ENCODE data around the gene ILK.

- TF ChIP-seq, protein P1, sequence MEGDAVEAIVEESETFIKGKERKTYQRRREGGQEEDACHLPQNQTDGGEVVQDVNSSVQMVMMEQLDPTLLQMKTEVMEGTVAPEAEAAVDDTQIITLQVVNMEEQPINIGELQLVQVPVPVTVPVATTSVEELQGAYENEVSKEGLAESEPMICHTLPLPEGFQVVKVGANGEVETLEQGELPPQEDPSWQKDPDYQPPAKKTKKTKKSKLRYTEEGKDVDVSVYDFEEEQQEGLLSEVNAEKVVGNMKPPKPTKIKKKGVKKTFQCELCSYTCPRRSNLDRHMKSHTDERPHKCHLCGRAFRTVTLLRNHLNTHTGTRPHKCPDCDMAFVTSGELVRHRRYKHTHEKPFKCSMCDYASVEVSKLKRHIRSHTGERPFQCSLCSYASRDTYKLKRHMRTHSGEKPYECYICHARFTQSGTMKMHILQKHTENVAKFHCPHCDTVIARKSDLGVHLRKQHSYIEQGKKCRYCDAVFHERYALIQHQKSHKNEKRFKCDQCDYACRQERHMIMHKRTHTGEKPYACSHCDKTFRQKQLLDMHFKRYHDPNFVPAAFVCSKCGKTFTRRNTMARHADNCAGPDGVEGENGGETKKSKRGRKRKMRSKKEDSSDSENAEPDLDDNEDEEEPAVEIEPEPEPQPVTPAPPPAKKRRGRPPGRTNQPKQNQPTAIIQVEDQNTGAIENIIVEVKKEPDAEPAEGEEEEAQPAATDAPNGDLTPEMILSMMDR (IDR thresholded peaks at IDR 0.05 in 8 of 11, conservative IDR thresholded peaks at IDR 0.05 in 3 of 11), result no peak
- no peak for TF ChIP-seq POLR2A (IDR thresholded peaks at IDR 0.05)
Measured at GRCh38 chr11:6611092-6611962, 7.8 kb downstream of the ILK start.
